ENCODE measurements around the gene FHIT.

Gene FHIT

GRCh38 chr3:60198179-60198720 lies 1053.0 kb downstream of the FHIT start:
- no peak for DNase-seq (ENCODE audit: low read depth in 2 of 3, low spot score in 1 of 3)

GRCh38 chr3:60192297-60193114 lies 1058.7 kb downstream of the FHIT start:
- peak in 2 of 3 donors; percentile 5 to 37 for DNase-seq (ENCODE audit: low read depth in 2 of 3, low spot score in 1 of 3)

- DNase-seq (ENCODE audit: low read depth in 2 of 3, low spot score in 1 of 3), result no peak
These were observed 1061.2 kb downstream of the FHIT start for GRCh38 chr3:60190073-60190472.

- DNase-seq (ENCODE audit: low read depth in 2 of 3, low spot score in 1 of 3), result no peak
These were observed 1061.9 kb downstream of the FHIT start for GRCh38 chr3:60189304-60189703.

GRCh38 chr3:60188803-60189202 lies 1062.4 kb downstream of the FHIT start:
- no peak for DNase-seq (ENCODE audit: low read depth in 2 of 3, low spot score in 1 of 3)

GRCh38 chr3:60187343-60187742 lies 1063.9 kb downstream of the FHIT start:
- DNase-seq (ENCODE audit: low read depth in 2 of 3, low spot score in 1 of 3), result no peak

- DNase-seq (ENCODE audit: low read depth in 2 of 3, low spot score in 1 of 3), result no peak
These were observed 1064.9 kb downstream of the FHIT start for GRCh38 chr3:60186359-60186758.

- no peak for DNase-seq (ENCODE audit: low read depth in 2 of 3, low spot score in 1 of 3)
These were observed 1066.1 kb downstream of the FHIT start for GRCh38 chr3:60185161-60185560.

GRCh38 chr3:60182697-60183096 lies 1068.6 kb downstream of the FHIT start:
- no peak for DNase-seq (ENCODE audit: low read depth in 2 of 3, low spot score in 1 of 3)

- DNase-seq (ENCODE audit: low read depth in 2 of 3, low spot score in 1 of 3), result no peak
These were observed 1072.2 kb downstream of the FHIT start for GRCh38 chr3:60178931-60179653.

- no peak for DNase-seq (ENCODE audit: low read depth in 2 of 3, low spot score in 1 of 3)
These were observed 1073.5 kb downstream of the FHIT start for GRCh38 chr3:60177726-60178125.

- no peak for DNase-seq (ENCODE audit: low read depth in 2 of 3, low spot score in 1 of 3)
These were observed 1074.6 kb downstream of the FHIT start for GRCh38 chr3:60176614-60177013.

- DNase-seq (ENCODE audit: low read depth in 2 of 3, low spot score in 1 of 3), result no peak
These were observed 1075.6 kb downstream of the FHIT start for GRCh38 chr3:60175680-60176079.

GRCh38 chr3:60169755-60170154 lies 1081.5 kb downstream of the FHIT start:
- DNase-seq (ENCODE audit: low read depth in 2 of 3, low spot score in 1 of 3), result no peak

- no peak for DNase-seq (ENCODE audit: low read depth in 2 of 3, low spot score in 1 of 3)
These were observed 1084.1 kb downstream of the FHIT start for GRCh38 chr3:60167186-60167585.

GRCh38 chr3:60160822-60161748 lies 1090.2 kb downstream of the FHIT start:
- DNase-seq (ENCODE audit: low read depth in 2 of 3, low spot score in 1 of 3), result no peak

GRCh38 chr3:60160111-60160821 lies 1091.0 kb downstream of the FHIT start:
- no peak for DNase-seq (ENCODE audit: low read depth in 2 of 3, low spot score in 1 of 3)

- no peak for DNase-seq (ENCODE audit: low read depth in 2 of 3, low spot score in 1 of 3)
These were observed 1093.2 kb downstream of the FHIT start for GRCh38 chr3:60158035-60158434.

GRCh38 chr3:60154011-60154410 lies 1097.2 kb downstream of the FHIT start:
- DNase-seq (ENCODE audit: low read depth in 2 of 3, low spot score in 1 of 3), result no peak

- no peak for DNase-seq (ENCODE audit: low read depth in 2 of 3, low spot score in 1 of 3)
These were observed 1097.8 kb downstream of the FHIT start for GRCh38 chr3:60153221-60153999.

All from stimulated activated CD4-positive, alpha-beta T cell treated with anti-CD3 and anti-CD28 coated beads, Interleukin-12 subunit alpha, Interleukin-12 subunit beta, amount 100 ng/mL, for 48 hours (primary cell).